ENCODE data around the gene SPSB1.

- TF ChIP-seq CTCF (IDR thresholded peaks at IDR 0.05), result no peak
- TF ChIP-seq POLR2A (IDR thresholded peaks at IDR 0.05), result no peak
Measured at GRCh38 chr1:9366943-9367780, 74.5 kb downstream of the SPSB1 start.

All from Peyer's patch (tissue), 4 donors.